ENCODE data around the gene TBC1D22A. TPM values are rescaled to one million over a fixed set of nuclear protein-coding genes. Genes with fewer than 3 reads are reported as not detected.

TBC1D22A gene
- polyA plus RNA-seq, 1 experiment: 19.8 TPM

DNA sequence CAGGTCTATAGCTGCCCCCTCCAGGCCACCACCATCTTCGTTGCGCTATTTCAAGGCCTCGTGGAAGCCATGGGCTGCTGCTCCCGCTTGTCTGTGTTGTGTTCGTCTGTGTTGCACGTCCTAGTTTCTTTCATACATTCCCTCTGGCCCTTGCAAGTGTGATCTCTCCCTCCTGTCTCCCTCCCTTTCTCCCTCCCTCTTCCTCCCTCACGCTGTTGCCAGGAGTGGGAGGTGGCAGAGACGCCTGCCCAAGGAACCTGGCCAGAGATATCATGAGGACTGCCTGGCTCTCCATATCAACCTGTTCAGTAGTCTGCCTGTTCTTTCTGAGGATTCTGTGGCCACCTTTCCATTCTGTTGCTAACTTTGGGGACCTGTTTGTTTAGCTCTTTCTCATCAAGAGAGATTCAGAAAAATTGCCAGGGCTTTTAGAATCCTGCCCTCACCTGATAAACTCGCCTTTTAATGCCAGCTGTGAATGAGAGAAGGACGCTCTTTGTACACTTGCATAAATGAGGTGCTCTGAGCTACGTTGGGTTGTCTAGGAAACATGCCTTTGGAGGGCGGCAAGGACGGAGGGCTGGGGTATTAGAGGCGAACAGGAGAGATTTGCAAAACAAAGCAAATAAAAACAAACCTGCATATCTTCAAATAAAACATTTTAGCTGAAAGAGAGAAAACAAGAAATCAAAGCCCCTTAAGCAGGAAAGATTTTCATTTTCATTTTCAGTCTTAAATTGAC lies 185.2 kb downstream of the TBC1D22A start:
- DNase-seq (ENCODE audit: low read depth, low spot score): no peak

DNA sequence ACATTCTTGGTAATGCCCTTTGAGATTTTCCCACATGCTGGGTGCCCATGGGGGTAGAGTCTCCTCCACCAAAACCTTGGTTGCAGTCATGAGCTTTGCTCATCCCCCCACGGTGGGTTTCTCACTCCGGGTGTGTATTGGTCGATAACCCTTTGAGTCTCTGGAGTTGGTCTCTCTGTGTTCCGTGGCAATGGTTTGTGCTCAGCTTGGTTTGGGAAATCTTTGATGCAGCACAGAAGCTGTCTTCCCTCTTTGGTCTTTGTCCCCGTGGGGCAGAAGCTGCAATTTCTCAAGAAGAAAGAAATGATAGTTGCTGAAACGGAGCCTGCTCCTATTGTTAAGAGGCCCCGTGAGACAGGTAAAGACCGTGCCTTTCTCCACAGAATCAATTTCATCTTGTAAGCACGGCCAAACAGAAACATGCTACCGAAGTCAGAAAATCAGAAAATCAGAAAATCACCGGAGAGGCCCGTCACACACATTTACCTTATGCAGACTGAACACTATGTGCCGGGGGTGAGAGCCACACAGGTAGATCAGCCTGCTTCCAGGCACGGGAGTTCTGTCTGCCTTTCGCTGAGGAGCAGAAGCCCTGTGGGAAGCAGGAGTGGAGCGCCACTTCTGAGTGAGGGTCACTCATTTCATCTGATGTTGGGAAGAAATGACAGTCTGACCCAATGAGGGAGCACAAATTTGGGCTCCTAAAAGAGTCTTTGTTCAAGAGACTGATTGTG lies 186.1 kb downstream of the TBC1D22A start:
- ChIA-PET CTCF (no interaction called here), POLR2A (no interaction called here)
- Histone ChIP-seq H3K4me3 (ENCODE audit: low read depth, low read length) (no peak overlapping the region), H3K27ac (ENCODE audit: low read depth, low read length) (no peak overlapping the region), H3K27me3 (ENCODE audit: control insufficient read depth, insufficient read depth, low read length) (no peaks in the 10 kb centered on the region), H3K9me3 (ENCODE audit: control insufficient read depth, insufficient read depth, low read length) (no peaks in the 10 kb centered on the region)
- DNase-seq (ENCODE audit: low read depth, low spot score): no peak
- TF ChIP-seq, protein P1, sequence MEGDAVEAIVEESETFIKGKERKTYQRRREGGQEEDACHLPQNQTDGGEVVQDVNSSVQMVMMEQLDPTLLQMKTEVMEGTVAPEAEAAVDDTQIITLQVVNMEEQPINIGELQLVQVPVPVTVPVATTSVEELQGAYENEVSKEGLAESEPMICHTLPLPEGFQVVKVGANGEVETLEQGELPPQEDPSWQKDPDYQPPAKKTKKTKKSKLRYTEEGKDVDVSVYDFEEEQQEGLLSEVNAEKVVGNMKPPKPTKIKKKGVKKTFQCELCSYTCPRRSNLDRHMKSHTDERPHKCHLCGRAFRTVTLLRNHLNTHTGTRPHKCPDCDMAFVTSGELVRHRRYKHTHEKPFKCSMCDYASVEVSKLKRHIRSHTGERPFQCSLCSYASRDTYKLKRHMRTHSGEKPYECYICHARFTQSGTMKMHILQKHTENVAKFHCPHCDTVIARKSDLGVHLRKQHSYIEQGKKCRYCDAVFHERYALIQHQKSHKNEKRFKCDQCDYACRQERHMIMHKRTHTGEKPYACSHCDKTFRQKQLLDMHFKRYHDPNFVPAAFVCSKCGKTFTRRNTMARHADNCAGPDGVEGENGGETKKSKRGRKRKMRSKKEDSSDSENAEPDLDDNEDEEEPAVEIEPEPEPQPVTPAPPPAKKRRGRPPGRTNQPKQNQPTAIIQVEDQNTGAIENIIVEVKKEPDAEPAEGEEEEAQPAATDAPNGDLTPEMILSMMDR (IDR thresholded peaks at IDR 0.05; ENCODE audit: low read depth, low read length): no peak

More for the DNA sequence above, 185.2 kb downstream of the TBC1D22A start:
- POLR2A ChIA-PET: no interaction called here
- TF ChIP-seq, protein P1 (IDR thresholded peaks at IDR 0.05; ENCODE audit: low read depth, low read length): no peak
- H3K27ac ChIP-seq (ENCODE audit: low read depth, low read length): no peak overlapping the region
- no peak overlapping the region for H3K4me3 ChIP-seq (ENCODE audit: low read depth, low read length)
- no peaks in the 10 kb centered on the region for H3K27me3 ChIP-seq (ENCODE audit: control insufficient read depth, insufficient read depth, low read length)
- H3K9me3 ChIP-seq (ENCODE audit: control insufficient read depth, insufficient read depth, low read length): no peaks in the 10 kb centered on the region
- CTCF ChIA-PET: no interaction called here

DNA sequence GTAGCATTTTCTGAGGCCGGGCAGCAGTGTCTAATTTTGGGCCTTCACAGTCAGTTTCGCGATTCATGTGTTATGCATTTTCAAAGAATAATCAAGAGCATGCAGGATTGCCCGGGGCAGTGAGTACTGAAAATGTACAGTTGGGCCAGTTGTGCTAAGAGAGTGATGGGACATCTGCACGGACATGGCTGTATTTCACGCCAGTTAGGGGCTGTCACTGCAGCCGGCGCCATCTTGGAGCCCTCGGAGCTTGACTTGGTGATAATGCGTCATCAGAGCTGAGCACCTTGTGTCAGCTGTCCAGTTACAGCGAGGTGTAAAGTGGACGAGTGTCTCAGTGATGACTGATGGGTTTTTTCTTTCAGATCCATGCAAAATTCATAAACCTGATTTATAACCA lies 188.9 kb downstream of the TBC1D22A start:
- CTCF ChIA-PET: no interaction called here
- Histone ChIP-seq H3K27me3 (ENCODE audit: control insufficient read depth, insufficient read depth, low read length) (no peaks in the 10 kb centered on the region), H3K4me3 (ENCODE audit: low read depth, low read length) (no peak overlapping the region), H3K27ac (ENCODE audit: low read depth, low read length) (no peak overlapping the region), H3K9me3 (ENCODE audit: control insufficient read depth, insufficient read depth, low read length) (no peaks in the 10 kb centered on the region)
- TF ChIP-seq, protein P1 (IDR thresholded peaks at IDR 0.05; ENCODE audit: low read depth, low read length): no peak
- DNase-seq (ENCODE audit: low read depth, low spot score): no peak
- POLR2A ChIA-PET: no interaction called here

DNA sequence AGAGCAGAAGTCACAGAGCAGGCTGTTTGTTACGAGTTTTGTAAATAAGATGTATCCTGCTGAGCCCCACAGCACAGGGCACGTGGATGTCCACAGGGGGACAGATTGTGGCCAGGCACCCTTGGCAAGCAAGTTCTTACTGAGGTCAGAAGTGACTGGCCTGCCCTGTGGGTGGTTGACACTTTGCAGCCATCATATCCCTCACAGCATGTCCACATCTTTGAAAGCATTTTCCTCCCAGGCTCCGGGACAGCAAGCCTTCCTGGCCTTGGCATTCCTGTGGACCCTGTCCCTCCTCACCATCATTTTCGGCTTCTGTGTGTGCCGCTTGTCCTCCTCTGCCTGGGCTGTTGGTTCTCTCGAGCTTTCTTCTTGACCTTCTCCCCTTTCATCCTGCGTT lies 189.5 kb downstream of the TBC1D22A start:
- Histone ChIP-seq H3K9me3 (ENCODE audit: control insufficient read depth, insufficient read depth, low read length) (no peaks in the 10 kb centered on the region; the same call in 1 of the 2 replicates), H3K4me3 (ENCODE audit: low read depth, low read length) (no peak overlapping the region), H3K27ac (ENCODE audit: low read depth, low read length) (no peak overlapping the region), H3K27me3 (ENCODE audit: control insufficient read depth, insufficient read depth, low read length) (no peaks in the 10 kb centered on the region)
- ChIA-PET CTCF (interaction anchor here (0.6 kb wide), 1 partner anchor 154 kb away, joined by 3 read pairs; no protein-coding TSS in a partner anchor), POLR2A (no interaction called here)
- DNase-seq (ENCODE audit: low read depth, low spot score): no peak
- TF ChIP-seq, protein P1 (IDR thresholded peaks at IDR 0.05; ENCODE audit: low read depth, low read length): no peak

Measured in AG04450 (cell line).